Stimulated activated CD8-positive, alpha-beta memory T cell treated with anti-CD3 and anti-CD28 coated beads, Interleukin-7, amount 100 ng/mL, for 1 hour (primary cell): ENCODE results near the gene HIP1.
"Not testable (repeated sequence)": the region's sequence is repeated elsewhere in the genome, so short reads cannot be mapped to it uniquely, and the experiment has no call there.

Experiments
- DNase-seq, 2 donors: peaks; one replicate each; pipeline ENCODE4 v3.0.0-alpha.2; 2020; ENCODE audit warnings: low read depth in 2 of 2

Gene HIP1

DNA sequence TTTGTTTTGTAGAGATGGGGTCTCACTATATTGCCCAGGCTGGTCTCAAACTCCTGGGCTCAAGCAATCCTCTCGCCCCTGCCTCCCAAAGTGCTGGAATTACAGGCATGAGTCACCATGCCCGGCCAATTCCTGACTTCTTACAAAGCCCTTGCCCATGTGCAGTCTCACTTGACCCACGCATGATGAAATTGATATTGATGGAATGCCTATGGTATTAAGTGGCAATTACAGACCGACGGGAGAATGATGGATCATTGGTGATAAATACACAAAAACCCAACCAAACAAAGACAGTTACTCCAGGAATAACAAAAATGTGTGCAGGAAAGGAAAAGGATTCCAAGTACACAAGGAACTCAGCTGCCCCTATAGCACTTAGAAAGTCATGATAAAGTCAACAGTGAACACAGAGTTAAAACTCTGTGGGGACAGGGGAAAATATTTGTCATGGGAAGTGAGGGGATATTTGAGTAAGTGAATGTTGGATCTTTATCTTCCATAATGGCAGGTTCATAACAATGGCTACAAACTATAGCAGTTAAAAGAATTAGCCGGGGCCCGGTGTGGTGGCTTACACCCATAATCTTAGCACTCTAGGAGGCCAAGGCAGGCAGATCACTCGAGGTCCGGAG lies 21.6 kb downstream of the HIP1 start:
- DNase-seq = no peak

DNA sequence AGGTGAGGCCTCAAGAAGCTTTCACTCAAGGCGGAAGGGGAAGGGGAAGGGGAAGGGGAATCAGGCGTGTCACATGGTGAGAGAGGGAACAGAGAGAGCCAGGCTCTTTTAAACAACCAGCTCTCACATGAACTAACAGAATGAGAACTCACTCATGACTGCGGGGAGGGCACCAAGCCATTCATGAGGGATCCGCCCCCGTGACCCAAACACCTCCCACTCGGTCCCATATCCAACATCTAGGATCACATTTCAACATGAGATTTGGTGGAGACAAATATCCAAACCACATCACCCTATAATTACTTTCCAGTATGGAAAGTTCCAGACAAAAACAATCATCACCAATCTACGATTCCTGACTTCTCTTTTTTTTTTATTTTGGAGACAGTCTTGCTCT lies 22.9 kb downstream of the HIP1 start:
- DNase-seq = no peak

DNA sequence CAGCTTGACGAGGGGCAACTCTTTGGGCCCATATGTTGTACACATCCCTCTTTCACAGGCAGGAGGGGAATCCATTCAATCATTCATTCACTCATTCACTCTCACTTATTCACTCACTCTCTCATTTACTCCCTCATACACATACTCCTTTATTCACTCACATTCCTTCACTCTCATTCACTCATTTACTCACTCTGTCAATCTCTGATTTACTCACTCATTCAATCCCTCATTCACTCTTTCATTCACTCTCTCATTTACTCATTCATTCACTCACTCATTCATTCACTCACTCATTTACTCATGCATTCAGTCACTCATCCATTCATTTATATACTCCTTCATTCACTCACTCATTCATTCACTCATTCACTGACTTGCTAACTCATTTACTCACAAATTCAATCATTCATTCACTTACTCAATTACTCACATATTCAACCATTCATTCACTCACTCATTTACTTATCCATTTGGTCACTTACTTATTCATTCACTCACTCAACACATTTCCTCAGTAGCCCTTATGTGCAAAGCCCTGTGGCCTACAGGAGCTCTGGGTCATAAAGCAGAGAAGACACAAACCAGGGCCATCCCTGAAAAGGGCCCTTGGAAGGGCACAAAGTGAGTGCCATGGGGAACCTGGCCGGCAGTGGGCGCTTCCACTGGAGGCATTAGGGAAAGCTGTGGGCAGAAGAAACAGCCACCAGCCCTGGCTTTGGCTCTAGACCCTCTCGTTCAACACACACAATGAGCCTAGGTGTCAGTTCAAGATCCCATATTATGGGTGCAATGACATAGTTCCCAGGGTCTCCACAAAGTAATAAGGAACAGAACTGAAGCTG lies 26.0 kb downstream of the HIP1 start:
- DNase-seq = no peak

DNA sequence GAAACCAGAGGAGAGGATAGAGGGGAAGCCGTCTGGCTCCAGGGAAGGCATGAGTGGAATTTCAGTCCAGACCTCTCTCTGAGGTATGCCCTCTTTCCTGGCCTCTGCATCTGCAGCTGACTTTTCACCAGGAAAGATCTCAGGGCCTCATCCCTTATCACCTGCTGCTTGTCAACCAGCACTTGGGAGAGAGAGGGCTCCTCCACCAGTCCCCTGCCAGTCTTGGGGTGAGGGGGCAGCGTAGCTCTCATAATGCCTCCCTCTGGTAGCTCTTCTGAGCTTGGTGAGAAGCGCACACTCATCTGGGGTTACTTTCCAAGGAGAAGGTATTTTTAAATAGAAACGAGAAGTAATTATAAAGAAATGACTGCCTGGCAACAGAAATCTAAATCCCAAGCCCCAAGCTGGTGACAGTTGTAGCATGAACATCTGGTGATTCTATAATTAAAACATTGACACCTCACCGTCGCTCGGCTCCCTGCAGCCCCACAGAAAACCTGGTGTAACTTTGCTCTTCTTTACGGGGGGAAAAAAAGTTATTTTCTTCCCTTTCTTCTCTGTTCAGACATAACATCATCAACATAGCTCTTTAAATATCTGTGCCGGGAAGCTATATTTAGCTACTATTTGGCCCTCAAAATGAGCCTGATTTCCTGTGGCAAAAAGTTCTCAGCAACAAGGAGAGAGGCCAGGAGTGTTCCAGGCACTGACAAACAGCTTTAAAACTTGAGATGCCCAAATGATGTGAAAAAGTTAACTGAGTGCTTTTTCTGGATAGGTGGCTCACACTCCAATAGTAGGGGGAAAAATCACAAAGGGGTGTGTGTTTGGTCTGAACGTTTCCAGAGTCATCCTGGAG lies 26.9 kb downstream of the HIP1 start:
- DNase-seq = no peak

DNA sequence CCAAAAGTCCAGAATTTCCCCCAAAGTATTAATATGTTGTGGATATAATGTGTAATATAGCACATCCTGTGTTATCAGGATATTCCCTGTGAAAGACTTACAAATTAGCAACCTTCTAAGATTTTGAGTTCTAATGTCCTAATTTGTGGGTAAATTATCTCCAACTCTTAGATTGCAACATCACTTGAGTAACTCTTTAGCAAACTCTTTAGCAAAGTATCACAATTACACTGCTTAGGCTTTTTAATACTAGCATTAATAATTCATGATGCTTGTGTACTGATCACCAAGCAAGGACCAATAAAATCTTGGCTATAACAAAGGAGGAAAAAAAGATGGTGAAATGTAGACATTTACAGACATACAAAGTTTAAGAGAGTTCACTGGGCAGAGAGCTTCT lies 27.7 kb downstream of the HIP1 start:
- no peak for DNase-seq

DNA sequence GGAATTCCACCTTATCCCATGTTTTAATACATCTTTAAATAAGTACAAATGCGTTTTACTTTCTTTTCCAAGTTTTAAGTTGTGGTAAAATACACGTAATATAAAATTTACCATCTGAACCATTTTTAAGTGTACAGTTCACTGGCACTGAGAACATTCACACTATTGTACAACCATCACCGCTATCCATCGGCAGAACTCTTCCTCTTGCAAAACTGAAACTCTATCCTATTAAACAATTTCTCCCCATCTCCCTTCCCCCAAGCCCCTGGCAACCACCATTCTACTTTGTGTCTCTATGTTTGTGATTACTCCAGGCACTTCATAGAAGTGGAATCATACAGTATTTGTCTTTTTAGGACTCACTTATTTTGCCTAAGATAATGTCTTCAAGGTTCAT lies 33.8 kb downstream of the HIP1 start:
- no peak for DNase-seq

DNA sequence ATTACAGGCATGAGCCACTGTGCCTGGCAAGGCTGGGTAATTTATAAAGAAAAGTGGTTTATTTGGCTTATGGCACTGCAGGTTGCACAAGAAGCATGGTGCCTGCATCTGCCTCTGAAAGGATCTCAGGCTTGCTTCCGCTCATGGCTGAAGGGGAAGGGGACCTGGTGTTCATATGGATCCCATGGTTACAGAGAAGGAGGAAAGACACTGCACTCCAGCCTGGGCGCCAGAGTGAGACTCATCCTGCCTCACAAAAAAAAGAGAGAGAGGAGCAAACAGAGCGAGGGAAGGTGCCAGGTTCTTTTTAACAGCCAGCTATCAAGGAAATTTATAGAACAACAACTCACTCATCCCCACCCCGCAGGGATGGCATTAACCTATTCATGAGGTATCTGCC lies 36.2 kb downstream of the HIP1 start:
- DNase-seq = no peak

DNA sequence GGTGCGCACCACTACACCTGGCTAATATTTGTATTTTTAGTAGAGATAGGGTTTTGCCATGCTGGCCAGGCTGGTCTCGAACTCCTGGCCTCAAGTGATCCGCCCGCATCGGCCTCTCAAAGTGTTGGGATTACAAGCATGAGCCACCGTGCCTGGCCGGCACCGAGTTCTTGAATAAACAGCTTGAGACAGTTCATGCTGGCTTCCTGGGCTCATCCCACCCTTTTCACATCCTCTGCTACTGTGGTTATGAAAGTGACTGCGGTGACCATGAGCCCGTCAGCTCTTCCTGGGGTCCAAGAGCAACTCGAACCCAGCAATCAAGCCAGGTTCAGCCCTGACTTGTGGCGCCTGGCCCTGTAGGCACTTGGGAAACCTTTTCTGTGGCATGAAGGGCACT lies 38.7 kb downstream of the HIP1 start:
- no peak for DNase-seq

DNA sequence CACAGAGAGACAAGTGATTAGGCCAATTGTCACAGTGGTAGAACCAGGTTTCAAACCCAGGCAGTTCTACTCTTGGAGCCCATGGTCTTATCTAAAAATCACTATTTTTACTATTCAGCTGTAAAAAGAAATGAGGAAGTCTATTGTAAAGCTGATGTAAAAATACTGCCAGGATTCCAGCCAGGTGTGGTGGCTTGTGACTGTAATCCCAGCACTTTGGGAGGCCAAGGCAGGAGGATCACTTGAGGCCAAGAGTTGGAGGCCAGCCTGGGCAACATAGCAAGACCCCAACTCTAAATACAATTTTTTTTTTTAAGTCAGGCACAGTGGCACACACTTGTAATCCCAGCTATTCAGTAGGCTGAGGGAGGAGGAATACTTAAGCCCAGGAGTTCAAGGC lies 40.4 kb downstream of the HIP1 start:
- no peak for DNase-seq

DNA sequence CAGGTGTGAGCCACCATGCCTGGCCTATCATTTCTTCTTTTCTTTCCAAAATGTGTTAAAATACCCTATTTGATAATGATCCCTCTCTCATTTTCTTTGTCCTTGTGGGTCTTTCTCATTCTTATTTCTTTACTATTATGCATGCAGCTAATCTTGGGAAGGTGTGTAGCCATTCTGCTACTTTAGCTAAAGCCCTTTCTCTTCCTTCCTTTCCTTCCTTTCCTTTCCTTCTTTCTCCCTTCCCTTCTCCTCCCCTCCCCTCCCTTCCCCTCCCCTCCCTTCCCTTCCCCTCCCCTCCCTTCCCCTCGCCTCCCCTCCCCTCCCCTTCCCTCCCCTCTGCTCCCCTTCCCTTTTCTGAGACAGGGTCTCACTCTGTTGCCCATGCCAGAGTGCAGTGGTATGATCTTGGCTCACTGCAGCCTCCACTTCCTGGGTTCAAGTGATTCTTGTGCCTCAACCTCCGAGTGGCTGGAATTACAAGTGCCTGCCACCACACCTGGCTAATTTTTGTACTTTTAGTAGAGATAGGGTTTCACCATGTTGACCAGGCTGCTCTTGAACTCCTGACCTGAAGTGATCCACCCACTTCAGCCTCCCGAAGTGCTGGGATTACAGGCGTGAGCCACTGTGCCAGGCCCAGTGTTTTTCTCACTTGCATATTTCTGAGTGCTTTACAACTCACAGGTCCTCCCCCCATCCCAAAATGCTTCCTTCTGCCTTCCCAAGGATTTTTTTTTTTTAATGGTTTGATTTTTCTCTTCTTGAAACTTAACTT lies 42.3 kb downstream of the HIP1 start:
- no peak for DNase-seq

DNA sequence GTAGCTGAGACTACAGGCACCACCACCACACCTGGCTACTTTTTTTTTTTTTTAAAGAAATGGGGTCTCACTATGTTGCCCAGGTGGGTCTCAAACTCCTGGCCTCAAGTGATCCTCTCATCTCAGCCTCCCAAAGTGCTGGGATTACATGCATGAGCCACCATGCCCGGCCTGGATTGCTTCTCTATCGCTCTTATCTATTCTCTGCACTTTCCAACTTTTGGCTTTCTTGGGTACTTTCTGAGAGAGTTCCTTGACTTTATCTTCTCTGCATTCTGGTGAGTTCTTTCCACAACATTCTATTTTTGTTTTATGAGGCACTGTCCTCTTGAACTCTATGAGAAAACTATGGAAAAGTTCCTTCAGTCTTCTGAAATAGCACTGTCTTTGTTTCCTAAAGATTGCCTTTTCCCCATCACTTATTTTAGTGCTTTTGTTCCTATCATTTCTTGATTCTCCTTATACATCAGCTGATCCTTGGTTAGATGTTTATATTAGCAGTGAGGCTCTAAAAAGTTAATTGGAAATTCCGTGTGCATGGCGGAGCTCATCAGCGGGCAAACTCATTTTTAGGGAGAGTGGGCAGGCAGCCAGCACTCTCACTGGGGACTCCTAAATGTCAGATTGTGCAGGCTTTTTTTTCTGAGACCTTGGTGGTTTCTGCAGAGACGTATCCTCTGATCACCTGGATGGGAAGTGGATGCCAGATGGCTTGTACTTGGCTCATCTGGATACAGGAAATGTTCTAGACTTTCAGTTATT lies 43.9 kb downstream of the HIP1 start:
- DNase-seq = no peak

DNA sequence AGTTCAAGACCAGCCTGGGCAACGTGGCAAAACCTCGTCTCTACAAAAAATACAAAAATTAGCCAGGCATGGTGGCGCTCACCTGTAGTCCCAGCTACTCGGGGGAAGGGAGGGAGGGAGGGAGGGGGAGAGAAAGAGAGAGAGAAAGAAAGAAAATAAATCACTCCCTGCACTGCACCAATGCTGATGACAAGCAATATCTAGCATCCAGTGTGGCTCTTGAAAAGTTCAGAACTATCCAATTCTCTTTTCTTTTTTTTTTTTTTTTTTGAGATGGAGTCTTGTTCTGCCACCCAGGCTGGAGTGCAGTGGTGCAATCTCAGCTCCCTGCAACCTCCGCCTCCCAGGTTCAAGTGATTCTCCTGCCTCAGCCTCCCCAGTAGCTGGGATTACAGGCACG lies 45.1 kb downstream of the HIP1 start:
- DNase-seq = not testable (repeated sequence)

DNA sequence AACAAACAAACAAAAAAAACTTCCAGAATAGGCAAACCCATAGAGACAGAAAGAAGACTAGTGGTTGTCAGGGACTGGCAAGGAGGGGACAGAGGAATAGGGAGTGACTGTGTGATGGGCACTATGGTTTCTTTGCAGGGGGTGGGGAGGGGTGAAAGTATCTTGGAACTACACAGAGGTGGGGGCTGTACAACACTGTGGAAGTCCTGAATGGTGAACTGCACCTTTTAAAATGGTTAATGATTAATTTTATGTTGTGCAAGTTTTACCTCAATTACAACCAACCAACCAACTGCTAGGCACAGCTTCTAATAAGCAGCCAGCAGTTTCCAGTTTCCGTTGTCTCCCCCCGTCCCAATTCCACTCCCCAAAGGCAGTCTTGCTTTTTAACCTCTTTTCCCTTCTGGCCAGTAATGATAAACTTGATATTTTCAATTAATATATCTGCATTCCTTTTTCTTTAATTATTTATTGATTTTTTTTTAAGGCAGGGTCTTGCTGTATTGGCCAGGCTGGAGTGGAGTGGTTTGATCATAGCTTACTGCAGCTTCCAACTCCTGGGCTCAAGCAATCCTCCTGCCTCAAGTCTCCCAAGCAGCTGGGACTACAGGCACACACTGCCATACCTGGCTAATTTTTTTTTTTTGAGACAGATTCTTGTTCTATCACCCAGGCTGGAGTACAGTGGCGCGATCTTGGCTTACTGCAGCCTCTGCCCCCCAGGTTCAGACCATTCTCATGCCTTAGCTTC lies 46.8 kb downstream of the HIP1 start:
- no peak for DNase-seq

DNA sequence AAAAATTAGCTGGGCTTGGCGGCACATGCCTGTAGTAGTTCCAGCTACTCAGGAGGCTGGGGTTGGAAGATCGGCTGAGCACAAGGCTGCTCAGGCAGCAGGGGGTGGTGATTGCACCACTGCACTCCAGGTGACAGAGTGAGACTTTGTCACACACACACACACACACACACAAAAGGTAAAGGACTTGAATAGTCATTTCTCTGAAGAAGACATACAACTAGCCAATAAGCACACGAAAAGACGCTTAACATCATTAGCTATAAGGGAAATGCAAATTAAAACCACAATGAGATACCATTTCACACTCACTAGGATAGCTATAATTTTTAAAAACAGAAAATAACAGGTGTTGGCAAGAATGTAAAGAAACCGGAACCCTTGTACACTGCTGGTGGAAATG lies 48.6 kb downstream of the HIP1 start:
- no peak for DNase-seq

DNA sequence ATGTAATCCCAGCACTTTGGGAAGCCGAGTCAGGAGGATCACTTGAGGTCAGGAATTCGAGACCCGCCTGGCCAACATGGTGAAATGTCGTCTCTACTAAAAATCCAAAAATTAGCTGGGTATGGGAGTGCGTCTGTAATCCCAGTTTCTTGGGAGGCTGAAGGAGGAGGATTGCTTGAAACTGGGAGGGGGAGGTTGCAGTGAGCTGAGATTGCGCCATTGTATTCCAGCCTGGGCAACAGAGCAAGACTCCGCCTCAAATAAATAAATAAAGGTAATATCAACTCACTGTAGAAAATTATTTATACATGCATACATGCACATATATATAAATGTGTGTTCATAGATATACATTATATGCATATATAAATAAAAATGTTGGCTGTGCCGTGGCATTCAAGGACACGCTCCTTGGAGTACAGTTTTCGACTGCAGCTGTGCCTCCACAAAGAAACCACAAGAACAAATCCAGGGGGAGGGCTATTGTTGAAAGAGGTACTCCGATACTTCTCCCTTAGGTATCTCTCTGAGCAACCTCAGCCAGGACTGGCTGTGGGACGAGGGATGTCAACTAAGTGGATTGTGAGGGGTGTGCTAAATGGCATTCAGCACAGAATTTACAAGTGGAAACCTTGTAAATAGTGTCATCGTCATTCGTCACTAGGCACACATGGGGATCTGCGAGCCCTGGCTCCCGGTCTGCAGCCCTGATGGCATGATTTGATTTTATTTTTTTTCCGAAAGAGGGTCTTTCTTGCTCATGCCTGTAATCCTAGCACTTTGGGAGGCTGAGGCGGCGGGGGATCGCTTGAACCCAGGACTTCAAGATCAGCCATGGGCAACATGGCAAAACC lies 49.3 kb downstream of the HIP1 start:
- no peak for DNase-seq

DNA sequence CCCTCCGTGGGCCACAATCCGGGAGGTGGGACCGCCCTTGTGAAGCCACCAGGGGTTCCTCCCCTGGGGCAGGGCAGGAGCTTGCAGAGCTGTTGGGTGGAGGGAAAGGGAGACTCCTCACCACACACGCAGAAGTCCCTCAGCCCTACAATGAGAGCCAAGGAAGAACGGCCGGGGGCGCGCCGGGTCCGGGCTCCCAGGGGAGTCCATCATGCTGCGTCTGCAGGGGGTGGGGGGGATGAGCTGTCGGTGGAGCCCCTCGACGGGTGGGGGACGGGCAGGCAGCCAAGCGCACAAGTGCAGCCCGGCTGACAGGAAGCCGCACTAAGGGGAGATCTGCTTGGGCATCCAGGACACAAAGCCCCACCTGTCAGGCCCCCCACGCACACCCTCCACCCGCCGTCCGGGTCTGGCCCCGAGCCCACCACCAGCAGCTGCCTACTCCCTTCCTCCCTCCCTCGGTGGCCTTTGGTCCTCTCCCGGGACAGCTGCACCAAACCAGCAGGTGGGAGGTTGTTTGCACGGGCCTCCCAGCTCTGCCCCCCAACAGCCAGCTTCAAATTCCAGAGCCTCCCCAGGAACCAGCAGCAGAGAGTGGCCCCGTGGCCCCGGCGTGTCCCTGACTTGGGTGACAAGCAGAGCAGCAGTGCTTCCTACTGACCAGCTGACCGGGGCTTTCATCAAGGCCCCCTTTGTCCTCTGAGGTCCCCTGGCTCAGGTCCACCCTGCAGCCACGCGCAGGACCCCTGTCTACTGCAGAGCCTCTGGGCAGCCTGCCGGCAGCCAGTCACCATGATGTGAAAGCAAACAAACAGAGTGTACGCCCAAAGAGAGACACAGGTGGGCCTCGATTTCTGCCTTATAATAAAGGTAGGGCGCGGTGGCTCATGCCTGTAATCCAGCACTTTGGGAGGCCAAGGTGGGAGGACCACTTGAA lies 50.3 kb downstream of the HIP1 start:
- DNase-seq = no peak

DNA sequence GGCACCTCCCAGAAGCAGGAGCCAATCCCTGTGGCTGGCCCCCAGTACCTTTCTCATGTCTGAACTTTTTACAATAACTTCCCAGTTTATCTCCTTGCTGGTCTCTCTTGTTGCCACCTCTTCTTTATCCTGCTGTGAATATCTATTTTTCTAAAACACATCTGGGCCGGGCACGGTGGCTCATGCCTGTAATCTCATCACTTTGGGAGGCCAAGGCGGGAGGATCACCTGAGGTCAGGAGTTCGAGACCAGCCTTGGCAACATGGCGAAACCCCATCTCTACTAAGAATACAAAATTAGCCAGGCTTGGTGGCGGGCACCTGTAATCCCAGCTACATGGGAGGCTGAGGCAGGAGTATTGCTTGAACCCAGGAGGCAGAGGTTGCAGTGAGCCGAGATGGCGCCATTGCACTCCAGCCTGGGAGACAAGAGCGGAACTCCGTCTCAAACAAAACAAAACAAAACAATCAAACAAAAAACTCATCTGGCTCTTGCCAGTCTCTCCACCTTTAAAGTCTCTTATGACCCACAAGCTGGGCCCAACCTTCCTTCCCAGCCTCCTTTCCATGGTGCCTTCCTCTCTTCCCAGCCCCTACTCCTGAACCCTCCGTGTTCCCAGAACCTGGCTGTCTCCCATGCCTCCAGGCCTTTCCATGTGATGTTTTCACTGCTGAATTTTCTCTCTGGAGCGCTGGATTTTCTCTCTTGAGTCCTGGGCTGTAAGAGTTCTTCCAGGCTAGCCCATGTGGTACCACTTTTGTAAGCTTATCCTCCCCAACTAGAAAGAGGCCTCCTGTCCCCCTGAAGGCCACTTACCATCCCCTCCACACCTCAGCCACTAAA lies 51.3 kb downstream of the HIP1 start:
- DNase-seq = no peak
